Stimulated activated CD8-positive, alpha-beta memory T cell treated with anti-CD3 and anti-CD28 coated beads, Interleukin-15, amount 100 ng/mL, for 48 hours (primary cell): ENCODE measurements around the gene TGFA.
"Not testable (repeated sequence)": the region's sequence is repeated elsewhere in the genome, so short reads cannot be mapped to it uniquely, and the experiment has no call there.

Experiments used
- DNase-seq, 2 donors: peaks; one replicate each; pipeline ENCODE4 v3.0.0-alpha.2; 2020; ENCODE audit warnings: low read depth in 2 of 2

The TGFA gene

GRCh38 chr2:70498528-70498927 is 55.1 kb downstream of the TGFA start:
- DNase-seq, result no peak

- DNase-seq, result no peak
These were observed 55.6 kb downstream of the TGFA start for GRCh38 chr2:70498054-70498453.

- no peak for DNase-seq
These were observed 56.8 kb downstream of the TGFA start for GRCh38 chr2:70496819-70497218.

GRCh38 chr2:70494293-70494886 is 59.2 kb downstream of the TGFA start:
- DNase-seq, result no peak

- DNase-seq, result no peak
These were observed 63.2 kb downstream of the TGFA start for GRCh38 chr2:70490381-70490780.

- no peak for DNase-seq
These were observed 64.5 kb downstream of the TGFA start for GRCh38 chr2:70489165-70489564.

GRCh38 chr2:70484086-70484485 is 69.5 kb downstream of the TGFA start:
- DNase-seq, result no peak

GRCh38 chr2:70482401-70482800 is 71.2 kb downstream of the TGFA start:
- no peak for DNase-seq

GRCh38 chr2:70480468-70480867 is 73.2 kb downstream of the TGFA start:
- no peak for DNase-seq

- DNase-seq, result no peak
These were observed 73.8 kb downstream of the TGFA start for GRCh38 chr2:70479816-70480215.

GRCh38 chr2:70477441-70477844 is 76.2 kb downstream of the TGFA start:
- no peak for DNase-seq

GRCh38 chr2:70475266-70475665 is 78.4 kb downstream of the TGFA start:
- no peak for DNase-seq

GRCh38 chr2:70474256-70474848 is 79.3 kb downstream of the TGFA start:
- DNase-seq, result no peak

GRCh38 chr2:70473101-70473722 is 80.4 kb downstream of the TGFA start:
- DNase-seq, result no peak

- DNase-seq, result no peak
These were observed 81.3 kb downstream of the TGFA start for GRCh38 chr2:70472221-70472890.

GRCh38 chr2:70471129-70471528 is 82.5 kb downstream of the TGFA start:
- no peak for DNase-seq

GRCh38 chr2:70469961-70470360 is 83.7 kb downstream of the TGFA start:
- DNase-seq, result no peak

GRCh38 chr2:70469435-70469834 is 84.2 kb downstream of the TGFA start:
- DNase-seq, result no peak

GRCh38 chr2:70468878-70469277 is 84.7 kb downstream of the TGFA start:
- DNase-seq, result no peak

- DNase-seq, result no peak
These were observed 85.5 kb downstream of the TGFA start for GRCh38 chr2:70467831-70468779.

GRCh38 chr2:70467237-70467636 is 86.4 kb downstream of the TGFA start:
- DNase-seq, result no peak

GRCh38 chr2:70466647-70467046 is 87.0 kb downstream of the TGFA start:
- DNase-seq, result not testable (repeated sequence)
